ENCODE measurements around the gene ABCC12. TPM values are rescaled to one million over a fixed set of nuclear protein-coding genes. Genes with fewer than 3 reads are reported as not detected.
A peak's percentile ranks its signal among the peaks of the same experiment; 100 is the strongest.

The ABCC12 gene
- total RNA-seq, 2 donors from 2014 or later: not detected

DNA sequence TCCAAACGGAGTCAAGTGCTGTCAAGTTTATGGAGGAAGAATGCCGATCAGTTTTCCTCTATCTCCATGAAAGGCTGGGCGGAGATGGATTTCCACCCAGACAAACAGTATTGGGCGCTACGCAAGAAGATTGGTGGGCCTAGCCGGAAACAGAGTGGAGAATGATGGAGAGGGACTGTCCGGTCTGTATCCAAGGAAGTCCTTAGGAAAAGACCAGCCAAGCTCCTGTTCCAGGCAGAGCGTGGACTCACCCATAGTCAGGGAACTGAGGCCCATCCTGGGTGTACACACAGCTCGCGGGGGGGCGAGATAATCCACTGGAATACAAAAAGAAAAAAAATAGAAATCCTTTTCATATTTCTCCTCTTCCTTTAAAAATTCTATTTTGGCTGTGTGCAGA is 1.5 kb upstream of the ABCC12 start:
- no peak overlapping the region for H3K4me3 ChIP-seq
- H3K27me3 ChIP-seq: no peaks in the 10 kb centered on the region
- no peak overlapping the region for H3K27ac ChIP-seq
- TF ChIP-seq CTCF (IDR thresholded peaks at IDR 0.05): no peak
- intact Hi-C loops (cut with DNase I): loop anchor here (5.0 kb wide), 1 partner anchor 1015 kb away; the partner anchor contains the start of gene NETO2
- H3K4me1 ChIP-seq: no peaks in the 10 kb centered on the region
- H3K36me3 ChIP-seq: no peaks in the 10 kb centered on the region
- no peak for DNase-seq
- H3K9me3 ChIP-seq: no peaks in the 10 kb centered on the region
- no peak overlapping the region for H3K9ac ChIP-seq (ENCODE audit: low read depth in 2 of 2, low read length in 2 of 2)

- intact Hi-C loops (cut with DNase I): loop anchor here (5.0 kb wide), 1 partner anchor 1014 kb away; the partner anchor contains the start of gene NETO2
- DNase-seq: peak; percentile 83
- Histone ChIP-seq H3K9me3 (no peaks in the 10 kb centered on the region), H3K27me3 (no peaks in the 10 kb centered on the region), H3K4me1 (no peaks in the 10 kb centered on the region), H3K27ac (no peak overlapping the region), H3K4me3 (no peak overlapping the region), H3K9ac (ENCODE audit: low read depth in 2 of 2, low read length in 2 of 2) (no peak overlapping the region), H3K36me3 (no peaks in the 10 kb centered on the region)
- peak; percentile 96 for TF ChIP-seq CTCF (IDR thresholded peaks at IDR 0.05)
Observed at GRCh38 chr16:48156790-48157209, 1.0 kb upstream of the ABCC12 start.

DNA sequence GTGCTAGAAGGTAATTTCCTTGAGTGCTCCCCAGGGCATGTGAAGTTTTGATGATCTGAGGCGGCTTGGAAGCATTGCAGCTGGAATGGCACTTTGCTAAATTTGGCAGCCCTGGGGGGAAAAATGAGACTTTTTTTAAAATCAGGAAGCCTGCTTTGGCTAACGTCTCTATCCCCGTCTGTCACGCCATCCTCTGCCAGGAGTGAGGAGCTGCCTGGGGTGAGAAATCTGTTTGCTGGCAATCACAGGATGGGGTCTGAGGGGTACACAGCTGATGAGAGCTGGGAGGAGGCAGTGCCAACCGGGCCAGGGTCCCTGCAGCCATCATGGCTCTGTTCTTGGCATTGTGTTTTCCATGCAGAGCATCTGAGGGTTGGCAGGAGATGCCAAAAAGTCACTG is 2.0 kb downstream of the ABCC12 start:
- no peak for TF ChIP-seq CTCF (IDR thresholded peaks at IDR 0.05)
- H3K27ac ChIP-seq: no peak overlapping the region
- intact Hi-C loops (cut with DNase I): no loop called here
- no peaks in the 10 kb centered on the region for H3K27me3 ChIP-seq
- H3K4me1 ChIP-seq: no peaks in the 10 kb centered on the region
- no peaks in the 10 kb centered on the region for H3K36me3 ChIP-seq
- no peak for DNase-seq
- no peak overlapping the region for H3K9ac ChIP-seq (ENCODE audit: low read depth in 2 of 2, low read length in 2 of 2)
- no peak overlapping the region for H3K4me3 ChIP-seq
- no peaks in the 10 kb centered on the region for H3K9me3 ChIP-seq

DNA sequence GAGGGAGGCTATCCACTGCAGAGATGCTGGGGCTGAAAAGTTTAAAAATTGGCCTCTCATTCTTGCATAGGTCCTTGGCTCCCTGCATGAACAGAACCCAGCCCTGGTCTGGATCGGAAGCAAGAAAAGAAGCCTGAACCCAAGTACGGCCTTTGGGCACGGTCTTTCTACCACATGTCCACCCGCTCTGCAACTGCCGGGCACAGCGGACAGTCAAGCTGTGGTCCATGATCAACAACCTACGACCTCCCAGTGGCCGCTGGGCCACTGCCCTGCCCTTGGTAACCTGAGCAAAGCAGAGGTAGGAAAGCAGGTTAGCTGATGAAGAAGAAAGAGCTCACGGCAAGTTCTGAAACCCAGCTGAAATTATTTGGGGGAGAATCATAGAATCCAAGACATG is 3.6 kb downstream of the ABCC12 start:
- no peaks in the 10 kb centered on the region for H3K4me1 ChIP-seq
- no peak for TF ChIP-seq CTCF (IDR thresholded peaks at IDR 0.05)
- H3K9ac ChIP-seq (ENCODE audit: low read depth in 2 of 2, low read length in 2 of 2): no peak overlapping the region
- H3K36me3 ChIP-seq: no peaks in the 10 kb centered on the region
- H3K4me3 ChIP-seq: no peak overlapping the region
- DNase-seq: no peak
- no peaks in the 10 kb centered on the region for H3K27me3 ChIP-seq
- intact Hi-C loops (cut with DNase I): no loop called here
- H3K27ac ChIP-seq: no peak overlapping the region
- H3K9me3 ChIP-seq: no peaks in the 10 kb centered on the region

DNA sequence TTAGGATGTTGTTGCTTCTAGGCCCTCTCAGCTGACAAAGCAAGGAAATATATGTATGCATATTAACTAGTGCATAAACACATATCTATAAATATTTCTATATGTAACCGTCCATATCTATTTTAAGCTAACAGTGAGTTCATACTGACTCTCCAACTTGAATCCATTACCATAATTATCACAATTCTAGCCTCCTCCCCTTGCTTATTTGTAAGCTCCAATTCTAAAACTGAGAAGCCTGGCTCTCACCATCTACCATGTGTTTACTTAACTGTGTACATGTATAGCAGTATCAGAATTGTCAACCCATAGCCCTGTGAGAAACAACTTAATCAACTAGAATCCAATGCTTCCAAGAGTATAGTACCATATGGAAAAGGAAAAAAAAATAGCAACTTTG is 5.1 kb downstream of the ABCC12 start:
- DNase-seq: no peak
- intact Hi-C loops (cut with DNase I): no loop called here
- no peak for TF ChIP-seq CTCF (IDR thresholded peaks at IDR 0.05)

More for the DNA sequence above, 5.1 kb downstream of the ABCC12 start:
- Histone ChIP-seq H3K27ac (no peak overlapping the region), H3K36me3 (no peaks in the 10 kb centered on the region), H3K4me3 (no peak overlapping the region), H3K9me3 (no peaks in the 10 kb centered on the region), H3K27me3 (no peaks in the 10 kb centered on the region), H3K4me1 (no peaks in the 10 kb centered on the region), H3K9ac (ENCODE audit: low read depth in 2 of 2, low read length in 2 of 2) (no peak overlapping the region)
